ENCODE measurements around the gene SNRPB.

Gene SNRPB

DNA sequence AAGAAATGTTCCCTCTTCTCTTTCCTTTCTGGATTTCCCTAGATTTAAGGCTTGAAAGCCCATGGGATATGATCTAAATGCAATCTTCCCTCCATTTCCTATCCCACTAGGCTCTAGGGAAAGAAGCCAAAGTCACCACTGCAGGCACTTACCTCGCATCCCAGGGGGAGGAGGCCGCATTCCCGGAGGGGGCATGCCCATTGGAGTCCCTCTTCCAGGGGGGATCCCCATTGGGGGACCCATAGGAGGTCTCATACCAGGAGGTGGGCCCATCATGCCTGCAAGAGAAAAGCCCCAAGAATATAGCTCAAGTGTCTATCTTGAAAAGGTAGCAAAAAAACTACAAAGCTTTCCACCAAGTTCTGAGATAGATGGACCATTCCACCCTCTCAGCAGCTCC is 8.1 kb downstream of the SNRPB start:
- no peak overlapping the region for H3K4me3 ChIP-seq (ENCODE audit: low read length)
- no peak for DNase-seq (ENCODE audit: low read depth)
- TF ChIP-seq, protein P1, sequence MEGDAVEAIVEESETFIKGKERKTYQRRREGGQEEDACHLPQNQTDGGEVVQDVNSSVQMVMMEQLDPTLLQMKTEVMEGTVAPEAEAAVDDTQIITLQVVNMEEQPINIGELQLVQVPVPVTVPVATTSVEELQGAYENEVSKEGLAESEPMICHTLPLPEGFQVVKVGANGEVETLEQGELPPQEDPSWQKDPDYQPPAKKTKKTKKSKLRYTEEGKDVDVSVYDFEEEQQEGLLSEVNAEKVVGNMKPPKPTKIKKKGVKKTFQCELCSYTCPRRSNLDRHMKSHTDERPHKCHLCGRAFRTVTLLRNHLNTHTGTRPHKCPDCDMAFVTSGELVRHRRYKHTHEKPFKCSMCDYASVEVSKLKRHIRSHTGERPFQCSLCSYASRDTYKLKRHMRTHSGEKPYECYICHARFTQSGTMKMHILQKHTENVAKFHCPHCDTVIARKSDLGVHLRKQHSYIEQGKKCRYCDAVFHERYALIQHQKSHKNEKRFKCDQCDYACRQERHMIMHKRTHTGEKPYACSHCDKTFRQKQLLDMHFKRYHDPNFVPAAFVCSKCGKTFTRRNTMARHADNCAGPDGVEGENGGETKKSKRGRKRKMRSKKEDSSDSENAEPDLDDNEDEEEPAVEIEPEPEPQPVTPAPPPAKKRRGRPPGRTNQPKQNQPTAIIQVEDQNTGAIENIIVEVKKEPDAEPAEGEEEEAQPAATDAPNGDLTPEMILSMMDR (IDR thresholded peaks at IDR 0.05; ENCODE audit: insufficient read depth, low read depth, low read length, missing control alignments), result no peak

DNA sequence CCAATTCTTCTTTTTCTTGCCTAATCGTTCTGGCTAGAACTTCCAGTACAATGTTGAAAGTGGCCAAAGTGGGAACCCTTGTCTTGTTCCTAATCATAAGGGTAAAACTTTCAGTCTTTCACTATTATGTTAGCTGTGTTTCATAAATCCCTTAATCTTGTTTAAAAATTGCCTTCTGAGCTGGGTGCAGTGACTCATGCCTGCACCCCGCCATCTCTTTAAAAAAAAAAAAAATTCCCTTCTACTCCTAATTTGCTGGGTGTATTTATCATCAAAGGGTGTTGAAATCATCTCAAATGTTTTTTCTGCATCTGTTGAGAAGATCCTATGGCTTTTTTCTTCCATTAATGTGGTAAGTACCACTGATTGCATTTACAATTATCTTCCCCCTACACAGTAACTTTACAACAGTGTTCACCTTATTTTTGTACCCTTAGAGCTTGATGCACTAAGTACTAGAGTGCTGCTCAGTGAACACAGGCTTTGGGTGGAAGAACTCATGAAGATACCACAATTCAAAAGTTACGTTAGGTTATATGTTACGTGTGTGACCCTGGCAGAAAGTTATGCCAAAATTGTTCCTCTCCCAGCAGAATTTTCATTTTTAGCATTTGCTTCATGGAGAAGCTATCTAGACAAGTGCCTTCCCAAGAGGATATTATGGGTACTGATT is 9.7 kb downstream of the SNRPB start:
- TF ChIP-seq, protein P1 (IDR thresholded peaks at IDR 0.05; ENCODE audit: insufficient read depth, low read depth, low read length, missing control alignments), result no peak
- DNase-seq (ENCODE audit: low read depth), result no peak
- no peak overlapping the region for H3K4me3 ChIP-seq (ENCODE audit: low read length)

DNA sequence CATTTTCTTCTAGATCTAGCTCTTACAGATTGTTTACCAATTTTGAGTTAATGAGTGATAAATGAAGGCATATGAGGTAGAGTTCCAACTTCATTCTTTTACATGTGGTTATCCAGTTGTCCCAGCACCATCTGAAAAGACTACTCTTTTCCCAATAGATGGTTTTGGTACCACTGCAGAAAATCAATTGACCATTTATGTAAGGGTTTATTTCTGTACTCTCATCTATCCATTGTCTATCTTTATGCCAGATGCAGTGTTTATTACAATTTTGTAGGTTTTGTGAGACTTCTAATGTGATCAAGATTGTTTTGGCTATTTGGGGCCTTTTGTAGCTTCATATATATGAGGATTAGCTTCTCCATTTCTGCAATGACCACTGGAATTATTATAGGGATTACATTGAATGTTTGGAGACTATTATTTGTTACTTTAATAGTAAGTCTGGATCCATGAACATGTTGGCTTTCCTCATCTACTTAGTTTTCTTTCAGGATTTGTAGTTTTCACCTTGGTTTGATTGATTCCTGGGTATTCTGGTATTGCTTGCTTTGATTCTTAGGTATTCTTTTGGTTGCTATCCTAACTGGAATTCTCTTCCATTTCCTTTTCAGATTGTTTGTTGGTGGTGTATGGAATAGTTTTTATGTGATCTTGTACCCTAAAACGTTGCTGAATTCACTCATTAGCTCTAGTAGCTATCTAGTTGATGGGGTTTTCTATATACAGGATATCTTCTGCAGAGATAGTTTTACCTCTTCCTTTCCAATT is 10.4 kb downstream of the SNRPB start:
- DNase-seq (ENCODE audit: low read depth), result no peak
- no peak overlapping the region for H3K4me3 ChIP-seq (ENCODE audit: low read length)
- TF ChIP-seq, protein P1 (IDR thresholded peaks at IDR 0.05; ENCODE audit: insufficient read depth, low read depth, low read length, missing control alignments), result no peak

DNA sequence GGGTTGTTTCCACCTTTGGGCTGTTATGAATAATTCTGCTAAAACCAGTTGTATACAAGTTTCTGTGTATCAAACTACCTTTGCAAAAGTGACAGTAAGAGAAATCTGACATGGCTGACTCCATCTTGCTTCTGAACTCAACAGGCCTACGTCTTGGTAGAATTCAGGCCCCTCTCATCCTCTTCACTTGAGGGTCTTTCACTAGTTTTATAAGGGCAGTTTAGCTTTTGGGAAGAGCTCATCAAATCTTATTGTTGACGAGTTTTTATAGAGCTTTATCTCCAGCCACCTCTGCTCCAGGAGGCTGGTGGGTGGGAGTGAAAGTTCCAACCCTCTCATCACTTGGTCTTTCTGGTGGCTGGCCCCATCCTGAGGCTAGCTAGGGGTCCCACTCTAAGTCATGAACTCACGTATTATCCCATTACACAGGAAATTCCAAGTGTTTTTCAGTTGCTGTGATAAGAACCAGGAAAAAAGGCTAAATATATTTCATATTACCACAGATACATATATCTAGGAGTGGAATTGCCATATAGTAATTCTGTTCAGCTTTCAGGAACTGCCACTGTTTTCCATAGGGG is 11.6 kb downstream of the SNRPB start:
- H3K4me3 ChIP-seq (ENCODE audit: low read length), result no peak overlapping the region
- no peak for DNase-seq (ENCODE audit: low read depth)

DNA sequence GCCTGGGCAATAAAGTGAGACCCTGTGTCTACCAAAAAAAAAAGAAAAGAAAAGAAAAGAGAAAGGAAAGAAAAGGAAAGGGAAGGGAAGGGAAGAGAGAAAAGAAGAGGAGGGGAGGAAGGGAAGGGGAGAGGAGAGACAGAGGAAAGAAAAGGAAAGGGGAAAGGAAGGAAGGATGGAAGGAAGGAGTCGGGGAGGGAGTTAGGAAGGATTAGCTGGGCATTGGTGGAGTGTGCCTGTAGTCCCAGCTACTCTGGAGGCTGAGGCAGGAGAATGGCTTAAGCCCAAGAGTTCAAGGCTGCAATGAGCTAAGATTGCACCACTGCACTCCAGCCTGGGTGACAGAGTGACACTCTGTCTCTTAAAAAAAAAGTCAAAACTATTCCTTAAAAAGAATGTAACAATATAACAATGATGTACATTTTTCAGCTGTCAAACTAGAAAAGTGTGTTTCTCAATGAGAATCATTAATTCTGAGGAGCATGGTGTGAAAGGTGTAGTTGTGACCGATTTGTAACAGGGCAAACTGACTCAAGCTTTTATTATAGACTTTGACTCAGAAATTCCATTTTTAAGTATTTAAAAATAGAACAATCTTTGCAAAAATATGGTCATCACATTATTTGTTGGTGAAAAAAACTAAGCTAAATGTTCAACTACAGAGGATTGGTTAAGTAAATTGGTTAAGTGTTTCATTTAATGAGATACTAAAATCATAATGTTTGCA is 14.7 kb downstream of the SNRPB start:
- H3K4me3 ChIP-seq (ENCODE audit: low read length), result no peak overlapping the region
- TF ChIP-seq, protein P1 (IDR thresholded peaks at IDR 0.05; ENCODE audit: insufficient read depth, low read depth, low read length, missing control alignments), result no peak
- DNase-seq (ENCODE audit: low read depth), result no peak

More for the DNA sequence above, 11.6 kb downstream of the SNRPB start:
- TF ChIP-seq, protein P1 (IDR thresholded peaks at IDR 0.05; ENCODE audit: insufficient read depth, low read depth, low read length, missing control alignments), result no peak

DNA sequence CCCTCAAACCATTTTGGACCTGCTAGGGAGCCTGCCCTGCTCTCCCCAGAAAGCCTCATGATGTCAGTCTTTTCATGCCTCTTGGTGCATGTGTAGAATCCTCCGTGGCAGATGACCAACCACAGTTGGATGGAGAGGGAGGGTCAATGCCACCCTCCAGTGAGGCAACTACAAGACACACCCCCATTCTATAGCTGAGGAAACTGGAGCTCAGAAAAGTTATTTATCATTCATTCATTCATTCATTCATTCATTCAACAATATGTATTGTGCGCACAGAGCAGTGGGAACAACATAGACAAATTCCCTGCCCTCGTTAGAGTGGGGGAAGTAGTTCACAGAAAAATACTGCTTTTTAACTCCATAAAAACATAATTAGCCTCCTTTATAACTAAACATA is 16.8 kb downstream of the SNRPB start:
- TF ChIP-seq, protein P1 (IDR thresholded peaks at IDR 0.05; ENCODE audit: insufficient read depth, low read depth, low read length, missing control alignments), result no peak
- no peak overlapping the region for H3K4me3 ChIP-seq (ENCODE audit: low read length)
- no peak for DNase-seq (ENCODE audit: low read depth)

Measured in epithelial cell of esophagus (primary cell).